Measurements from ENCODE around the gene THOC5. TPM values are rescaled to one million over a fixed set of nuclear protein-coding genes. Genes with fewer than 3 reads are reported as not detected.

Gene THOC5
- total and polyA plus RNA-seq, 7 donors, result 33.8 to 56.0 (median 45.8) TPM

DNA sequence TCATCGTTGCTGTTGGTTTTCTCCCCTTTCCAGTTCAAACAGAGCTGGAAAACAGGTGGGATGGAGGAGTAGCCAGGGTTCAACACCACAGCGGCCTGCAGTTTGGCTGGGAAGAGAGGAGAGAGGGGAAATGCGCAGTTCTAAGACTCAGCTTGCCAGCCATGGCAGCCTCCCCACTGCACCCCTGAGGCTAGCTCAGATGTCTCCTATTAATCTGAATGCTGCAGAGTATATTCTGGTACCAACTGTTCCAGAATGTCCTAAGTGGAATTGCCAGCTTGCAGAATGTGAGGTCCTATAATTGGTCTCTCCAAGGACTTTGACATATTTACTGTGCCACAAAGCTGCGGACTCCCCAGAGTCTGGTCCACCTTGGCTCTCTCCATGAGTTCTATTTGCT lies 41.5 kb downstream of the THOC5 start:
- 21 to 49% (median 37%) methylated on average over 4 of the region's 4 CpGs for WGBS, 3 donors
- intact Hi-C loops (cut with DNase I), result no loop called here
- H3K4me1 ChIP-seq, result no peaks in the 10 kb centered on the region
- peak in 1 of 4 donors; percentile 24 for ATAC-seq
- TF ChIP-seq, protein P1, sequence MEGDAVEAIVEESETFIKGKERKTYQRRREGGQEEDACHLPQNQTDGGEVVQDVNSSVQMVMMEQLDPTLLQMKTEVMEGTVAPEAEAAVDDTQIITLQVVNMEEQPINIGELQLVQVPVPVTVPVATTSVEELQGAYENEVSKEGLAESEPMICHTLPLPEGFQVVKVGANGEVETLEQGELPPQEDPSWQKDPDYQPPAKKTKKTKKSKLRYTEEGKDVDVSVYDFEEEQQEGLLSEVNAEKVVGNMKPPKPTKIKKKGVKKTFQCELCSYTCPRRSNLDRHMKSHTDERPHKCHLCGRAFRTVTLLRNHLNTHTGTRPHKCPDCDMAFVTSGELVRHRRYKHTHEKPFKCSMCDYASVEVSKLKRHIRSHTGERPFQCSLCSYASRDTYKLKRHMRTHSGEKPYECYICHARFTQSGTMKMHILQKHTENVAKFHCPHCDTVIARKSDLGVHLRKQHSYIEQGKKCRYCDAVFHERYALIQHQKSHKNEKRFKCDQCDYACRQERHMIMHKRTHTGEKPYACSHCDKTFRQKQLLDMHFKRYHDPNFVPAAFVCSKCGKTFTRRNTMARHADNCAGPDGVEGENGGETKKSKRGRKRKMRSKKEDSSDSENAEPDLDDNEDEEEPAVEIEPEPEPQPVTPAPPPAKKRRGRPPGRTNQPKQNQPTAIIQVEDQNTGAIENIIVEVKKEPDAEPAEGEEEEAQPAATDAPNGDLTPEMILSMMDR (IDR thresholded peaks at IDR 0.05), result no peak
- no peaks in the 10 kb centered on the region for H3K27me3 ChIP-seq (ENCODE audit: insufficient read depth in 3 of 3, low read length in 2 of 3)
- H3K4me3 ChIP-seq, result no peak overlapping the region
- H3K36me3 ChIP-seq (ENCODE audit: insufficient read depth in 1 of 2, low read depth in 1 of 2), result peaks cover 7 to 89% of the 10 kb centered on the region in 2 donors
- no peaks in the 10 kb centered on the region for H3K9me3 ChIP-seq
- DNase-seq, result no peak
- no peak overlapping the region for H3K27ac ChIP-seq

DNA sequence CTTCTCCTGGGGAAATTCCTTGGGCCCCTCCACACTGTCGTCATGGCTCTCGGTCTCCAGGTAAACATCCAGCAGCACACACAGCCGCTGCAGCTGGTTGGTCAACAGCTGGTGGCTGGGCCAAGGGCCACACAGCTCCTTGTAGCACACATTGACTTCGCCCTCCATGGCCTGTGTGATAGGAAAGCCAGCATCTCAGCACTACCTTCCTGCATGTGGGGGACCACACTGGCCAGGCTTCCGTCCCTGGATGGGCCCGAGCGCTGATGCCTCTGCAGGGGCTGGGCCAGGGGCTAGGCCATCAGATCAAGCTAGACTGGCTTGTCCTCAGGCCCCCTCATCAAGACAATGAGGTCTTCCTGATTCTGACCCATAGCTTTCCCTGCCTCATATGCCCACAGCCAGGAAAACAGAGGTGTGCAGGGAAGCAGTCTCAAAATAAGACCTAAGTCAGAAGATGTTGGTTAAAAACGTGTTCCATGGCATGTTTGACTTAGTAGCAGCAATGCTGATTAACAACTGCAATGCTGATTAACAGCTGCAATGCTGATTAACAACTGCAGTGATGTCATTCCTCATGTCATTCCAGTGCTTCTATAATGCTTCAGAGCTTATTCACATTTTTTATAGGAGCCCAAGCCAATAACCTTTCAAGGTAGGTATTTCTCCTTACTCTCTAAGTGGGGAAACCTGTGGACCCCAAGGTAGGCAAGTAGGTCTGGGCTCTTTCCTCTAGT lies 42.3 kb downstream of the THOC5 start:
- Histone ChIP-seq H3K4me3 (no peak overlapping the region), H3K27ac (no peak overlapping the region), H3K9me3 (no peaks in the 10 kb centered on the region), H3K4me1 (no peaks in the 10 kb centered on the region), H3K36me3 (ENCODE audit: insufficient read depth in 1 of 2, low read depth in 1 of 2) (peaks cover 9 to 89% of the 10 kb centered on the region in 2 donors), H3K27me3 (ENCODE audit: insufficient read depth in 3 of 3, low read length in 2 of 3) (no peaks in the 10 kb centered on the region)
- intact Hi-C loops (cut with DNase I), result no loop called here
- no peak for ATAC-seq
- TF ChIP-seq, protein P1 (IDR thresholded peaks at IDR 0.05), result no peak
- WGBS, 3 donors, result 81 to 86% (median 84%) methylated on average over 8 of the region's 8 CpGs
- DNase-seq, result no peak

DNA sequence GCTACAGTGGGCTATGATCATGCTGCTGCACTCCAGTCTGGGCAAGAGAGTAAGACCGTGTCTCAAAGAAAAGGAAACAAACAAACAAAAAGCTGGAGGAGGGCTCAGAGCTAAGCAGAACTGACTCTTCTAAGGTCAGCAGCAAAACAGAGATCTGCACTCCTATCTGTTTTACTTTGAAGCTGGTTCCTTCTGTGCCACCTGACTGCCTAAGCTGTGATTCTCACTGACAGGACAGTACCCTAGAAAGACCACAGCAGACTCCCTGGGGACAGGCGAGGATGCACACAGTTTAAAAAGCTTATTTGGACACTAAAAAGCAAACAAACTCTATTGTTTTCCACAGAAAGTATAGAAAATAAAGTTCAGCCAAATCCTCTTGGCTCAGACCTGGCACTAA lies 43.0 kb downstream of the THOC5 start:
- H3K36me3 ChIP-seq (ENCODE audit: insufficient read depth in 1 of 2, low read depth in 1 of 2), result peaks cover 9 to 88% of the 10 kb centered on the region in 2 donors
- TF ChIP-seq, protein P1 (IDR thresholded peaks at IDR 0.05), result no peak
- intact Hi-C loops (cut with DNase I), result no loop called here

GRCh38 chr22:29509815-29510214 lies 43.7 kb downstream of the THOC5 start:
- no peaks in the 10 kb centered on the region for H3K27me3 ChIP-seq (ENCODE audit: insufficient read depth in 3 of 3, low read length in 2 of 3)
- no peaks in the 10 kb centered on the region for H3K9me3 ChIP-seq
- H3K4me1 ChIP-seq, result no peaks in the 10 kb centered on the region
- TF ChIP-seq, protein P1 (IDR thresholded peaks at IDR 0.05), result no peak
- no peak overlapping the region for H3K4me3 ChIP-seq
- no peak for DNase-seq
- peaks cover 9 to 81% of the 10 kb centered on the region in 2 donors for H3K36me3 ChIP-seq (ENCODE audit: insufficient read depth in 1 of 2, low read depth in 1 of 2)
- no peak overlapping the region for H3K27ac ChIP-seq
- no peak for ATAC-seq
- 91 to 100% (median 94%) methylated on average over 1 of the region's 1 CpG for WGBS, 3 donors
- intact Hi-C loops (cut with DNase I), result no loop called here

More for the DNA sequence above, 43.0 kb downstream of the THOC5 start:
- Histone ChIP-seq H3K9me3 (no peaks in the 10 kb centered on the region), H3K4me3 (no peak overlapping the region), H3K27me3 (ENCODE audit: insufficient read depth in 3 of 3, low read length in 2 of 3) (no peaks in the 10 kb centered on the region), H3K4me1 (no peaks in the 10 kb centered on the region), H3K27ac (no peak overlapping the region)
- WGBS, 3 donors, result 92 to 97% (median 96%) methylated on average over 2 of the region's 2 CpGs
- ATAC-seq (no peak), DNase-seq (no peak)

DNA sequence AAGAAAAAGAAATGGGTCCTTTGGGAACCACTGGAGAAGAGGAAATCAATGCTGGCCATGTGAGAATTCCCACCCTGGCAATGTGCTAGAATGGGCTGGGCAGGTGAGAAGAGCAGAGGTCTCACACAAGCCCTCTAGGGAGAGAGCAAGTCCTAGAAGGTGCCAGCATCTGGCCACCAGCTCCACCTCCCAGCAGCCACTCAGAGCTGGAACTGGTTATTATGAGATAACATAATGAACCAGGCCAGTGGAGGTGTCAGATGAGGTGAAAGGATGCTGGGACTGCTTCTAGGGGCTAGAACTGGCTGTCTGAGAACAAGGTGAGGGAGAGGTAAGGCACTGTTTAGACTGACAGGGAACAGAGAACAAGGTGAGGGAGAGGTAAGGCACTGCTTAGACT lies 44.3 kb downstream of the THOC5 start:
- intact Hi-C loops (cut with DNase I), result no loop called here
- TF ChIP-seq, protein P1 (IDR thresholded peaks at IDR 0.05), result no peak
- Histone ChIP-seq H3K4me3 (no peak overlapping the region), H3K36me3 (ENCODE audit: insufficient read depth in 1 of 2, low read depth in 1 of 2) (peaks cover 9 to 78% of the 10 kb centered on the region in 2 donors), H3K9me3 (no peaks in the 10 kb centered on the region), H3K27me3 (ENCODE audit: insufficient read depth in 3 of 3, low read length in 2 of 3) (no peaks in the 10 kb centered on the region), H3K4me1 (peaks cover under 1% of the 10 kb centered on the region), H3K27ac (no peak overlapping the region)
- DNase-seq, result no peak
- ATAC-seq, result no peak
